Activated gamma-delta T cell treated with Interleukin-2 at 50 U/mL for 16 hours (primary cell): Measurements from ENCODE around the gene IFNK.
"Not testable (repeated sequence)": the region's sequence is repeated elsewhere in the genome, so short reads cannot be mapped to it uniquely, and the experiment has no call there.

Experiments
- DNase-seq: peaks from one replicate; pipeline ENCODE4 v3.0.0-alpha.2; 2020

The IFNK gene

GRCh38 chr9:27524236-27524635 lies at the start of gene IFNK:
TSS of gene IFNK (plus strand) at chr9:27524290. CDS start at chr9:27524337, 47 bp downstream.
- no peak for DNase-seq

- DNase-seq = no peak
Measured at GRCh38 chr9:27474305-27474704, 49.8 kb upstream of the IFNK start.

GRCh38 chr9:27475057-27475595 lies 49.0 kb upstream of the IFNK start:
- DNase-seq = no peak

- no peak for DNase-seq
Measured at GRCh38 chr9:27476870-27477515, 47.1 kb upstream of the IFNK start.

GRCh38 chr9:27478322-27478721 lies 45.8 kb upstream of the IFNK start:
- no peak for DNase-seq

GRCh38 chr9:27482709-27483108 lies 41.4 kb upstream of the IFNK start:
- DNase-seq = no peak

- no peak for DNase-seq
Measured at GRCh38 chr9:27483576-27483975, 40.5 kb upstream of the IFNK start.

- no peak for DNase-seq
Measured at GRCh38 chr9:27485158-27485557, 38.9 kb upstream of the IFNK start.

- DNase-seq = no peak
Measured at GRCh38 chr9:27487128-27487640, 36.9 kb upstream of the IFNK start.

- DNase-seq = no peak
Measured at GRCh38 chr9:27487927-27488326, 36.2 kb upstream of the IFNK start.

- DNase-seq = no peak
Measured at GRCh38 chr9:27489087-27489876, 34.8 kb upstream of the IFNK start.

GRCh38 chr9:27491154-27491553 lies 32.9 kb upstream of the IFNK start:
- DNase-seq = no peak

GRCh38 chr9:27495480-27496134 lies 28.5 kb upstream of the IFNK start:
- no peak for DNase-seq

GRCh38 chr9:27496135-27496504 lies 28.0 kb upstream of the IFNK start:
- no peak for DNase-seq

GRCh38 chr9:27497883-27498417 lies 26.1 kb upstream of the IFNK start:
- no peak for DNase-seq

GRCh38 chr9:27499451-27499850 lies 24.6 kb upstream of the IFNK start:
- no peak for DNase-seq

- DNase-seq = not testable (repeated sequence)
Measured at GRCh38 chr9:27500902-27501301, 23.2 kb upstream of the IFNK start.

GRCh38 chr9:27503623-27504022 lies 20.5 kb upstream of the IFNK start:
- no peak for DNase-seq

- DNase-seq = no peak
Measured at GRCh38 chr9:27504259-27504658, 19.8 kb upstream of the IFNK start.

GRCh38 chr9:27505744-27506161 lies 18.3 kb upstream of the IFNK start:
- no peak for DNase-seq

GRCh38 chr9:27506981-27507380 lies 17.1 kb upstream of the IFNK start:
- DNase-seq = no peak

GRCh38 chr9:27510780-27511179 lies 13.3 kb upstream of the IFNK start:
- DNase-seq = no peak

GRCh38 chr9:27511771-27512170 lies 12.3 kb upstream of the IFNK start:
- no peak for DNase-seq
